A204.1 (cell line): ENCODE results near the gene MEF2C.

ENCODE experiments used
- FAIRE-seq: peaks from 2 replicates; lab custom pipeline; 2012; peaks lifted over from hg19 to GRCh38; lab: Jason Lieb, UNC

The MEF2C gene

DNA sequence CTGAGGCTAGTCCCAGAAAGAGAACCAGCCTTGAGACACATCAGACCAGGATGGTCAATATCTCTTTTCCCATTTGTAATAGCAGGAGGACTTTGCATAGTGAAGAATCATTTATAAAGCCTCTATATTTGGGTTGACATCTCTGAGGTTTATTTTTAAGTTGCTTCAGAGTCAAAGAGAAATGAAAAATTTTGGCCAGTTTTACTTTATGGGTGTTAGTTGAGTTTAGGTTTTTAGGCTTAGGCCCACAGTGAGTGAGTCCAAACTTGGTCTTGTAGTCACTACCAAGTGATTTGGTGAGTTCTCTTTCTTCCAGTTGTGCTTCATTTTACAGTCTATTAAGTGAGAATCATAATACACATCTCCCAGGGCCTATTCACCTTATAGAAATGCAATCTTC, 5.3 kb upstream of the MEF2C start:
- FAIRE-seq: no peak

DNA sequence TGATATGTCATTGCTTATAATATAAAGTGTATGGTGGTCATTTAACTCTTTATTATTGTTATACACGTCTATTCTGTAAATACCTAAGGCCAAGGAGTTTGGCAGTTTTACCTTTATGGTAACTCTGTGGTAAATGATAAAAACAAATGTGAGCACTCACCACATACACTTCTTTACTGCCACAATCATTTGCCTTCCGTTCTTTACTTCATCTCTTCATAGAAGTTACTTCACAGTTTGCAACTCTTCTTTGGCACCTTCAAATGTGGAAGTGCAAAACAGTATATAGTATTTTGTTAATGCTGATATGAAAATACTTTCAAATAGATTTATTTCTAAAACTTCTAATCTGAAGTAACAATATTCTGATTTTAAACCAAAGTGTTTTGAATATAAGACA, 4.4 kb upstream of the MEF2C start:
- FAIRE-seq: no peak

DNA sequence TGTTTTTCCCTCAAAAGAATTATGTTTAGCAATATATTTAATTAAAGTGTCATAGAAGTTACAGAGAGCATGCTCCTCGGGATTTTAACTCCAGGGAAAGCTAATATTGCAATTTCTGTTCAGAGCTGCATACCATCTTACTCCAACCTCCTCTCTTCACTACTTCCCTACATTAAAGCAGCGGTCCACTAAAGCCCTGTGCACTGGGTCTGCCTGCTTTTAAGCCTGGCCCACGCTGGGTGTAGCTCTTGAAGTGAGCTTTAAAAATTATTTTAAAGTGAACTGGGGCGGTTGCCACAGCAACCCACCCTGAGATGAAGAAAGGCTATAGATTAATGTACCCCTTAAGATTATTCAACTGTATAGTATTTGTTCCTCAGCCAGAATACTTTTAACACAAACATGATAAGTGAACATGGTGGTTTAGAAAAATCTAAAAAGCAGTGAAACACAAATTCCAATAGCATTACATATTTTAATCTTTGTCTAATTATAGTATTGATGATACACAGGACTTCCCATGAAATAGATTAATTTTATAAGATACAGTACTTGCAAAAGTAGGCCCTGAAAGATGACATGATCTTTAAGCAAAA, 3.9 kb upstream of the MEF2C start:
- no peak for FAIRE-seq

DNA sequence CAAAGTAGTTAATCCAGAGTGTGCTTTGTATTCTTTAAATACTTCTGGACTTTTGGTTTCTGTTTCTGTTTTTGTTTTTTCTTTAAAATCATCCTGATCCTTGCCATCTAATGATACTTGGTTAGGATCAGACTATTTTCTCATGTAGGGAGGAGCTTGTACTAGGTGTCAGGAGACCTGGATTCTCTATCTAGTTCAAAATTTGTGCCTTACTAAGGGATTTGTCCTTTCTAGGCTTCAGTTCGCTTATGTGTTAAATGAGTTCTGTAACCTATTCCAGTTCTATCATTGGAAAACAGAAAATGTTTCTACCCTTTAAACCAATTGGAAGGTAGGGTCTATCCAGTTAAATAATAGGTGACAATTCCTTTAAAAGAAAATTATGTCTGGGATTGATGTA, 3.3 kb upstream of the MEF2C start:
- FAIRE-seq: no peak

DNA sequence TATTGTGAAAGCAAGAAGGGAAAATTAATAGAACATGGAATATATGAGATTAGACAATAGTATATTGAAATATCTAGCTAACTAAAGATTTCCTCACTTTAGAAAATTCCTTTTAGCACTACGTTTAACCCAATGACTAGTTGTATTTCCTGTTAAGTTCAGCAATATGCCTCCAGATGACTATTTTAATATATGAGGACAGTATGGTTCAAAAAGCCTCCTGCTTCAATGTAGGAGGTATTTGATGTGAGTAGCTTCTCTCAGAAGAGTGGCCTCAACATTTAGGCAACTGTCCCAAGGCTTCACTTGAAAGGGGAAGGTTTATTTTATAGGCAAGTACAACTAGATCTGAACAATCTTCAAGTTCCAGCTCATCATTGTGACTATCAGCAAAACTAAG, 2.0 kb upstream of the MEF2C start:
- FAIRE-seq: no peak

DNA sequence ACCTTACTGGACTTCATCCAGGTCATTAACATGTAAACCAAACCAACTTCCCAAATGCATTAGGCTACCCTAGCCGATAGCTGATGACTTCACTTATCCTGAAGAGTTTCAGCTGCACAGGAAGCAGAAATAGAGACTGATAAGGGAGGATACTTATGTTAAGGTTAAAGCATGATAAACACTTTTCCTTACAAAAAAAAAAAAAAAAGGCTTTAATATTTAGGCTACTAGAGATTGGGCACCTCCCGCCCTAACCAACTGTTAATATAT, 1.6 kb upstream of the MEF2C start:
- no peak for FAIRE-seq

DNA sequence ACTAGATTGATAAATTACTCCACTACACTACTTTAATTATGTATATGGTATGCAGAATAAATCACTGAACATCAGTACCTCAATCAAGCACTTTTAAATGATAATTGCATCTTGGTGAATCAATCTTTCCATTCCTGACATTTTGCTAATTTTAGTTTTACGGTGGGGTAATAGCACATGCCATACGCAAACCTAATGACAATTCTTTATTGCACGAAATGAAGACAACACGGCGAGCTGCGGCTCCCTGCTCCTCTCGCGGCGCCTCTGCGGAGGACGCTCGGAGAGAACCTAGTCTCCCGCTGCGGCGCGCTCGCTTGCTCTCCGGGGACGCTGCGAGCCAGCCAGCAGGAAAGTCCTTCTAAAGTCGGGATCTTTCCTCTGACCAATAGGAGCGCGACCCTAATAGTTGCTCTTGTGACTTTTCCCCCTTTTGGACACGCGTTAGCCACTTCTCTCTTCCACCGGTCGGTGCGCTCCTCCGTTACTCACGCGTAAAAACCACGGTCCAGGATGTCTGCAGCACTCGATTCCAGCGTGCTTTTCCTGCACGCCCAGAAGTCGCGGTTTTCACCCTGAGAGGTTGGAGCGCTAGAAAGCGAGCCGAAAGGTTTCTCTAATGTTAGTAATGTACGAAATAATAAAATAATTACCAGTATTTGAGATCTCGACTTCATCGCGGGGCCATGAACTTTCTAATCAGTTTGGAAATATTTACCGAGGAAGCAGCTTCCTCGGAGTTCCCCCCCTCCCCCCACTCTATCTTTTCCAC, 1.0 kb upstream of the MEF2C start:
- no peak for FAIRE-seq

DNA sequence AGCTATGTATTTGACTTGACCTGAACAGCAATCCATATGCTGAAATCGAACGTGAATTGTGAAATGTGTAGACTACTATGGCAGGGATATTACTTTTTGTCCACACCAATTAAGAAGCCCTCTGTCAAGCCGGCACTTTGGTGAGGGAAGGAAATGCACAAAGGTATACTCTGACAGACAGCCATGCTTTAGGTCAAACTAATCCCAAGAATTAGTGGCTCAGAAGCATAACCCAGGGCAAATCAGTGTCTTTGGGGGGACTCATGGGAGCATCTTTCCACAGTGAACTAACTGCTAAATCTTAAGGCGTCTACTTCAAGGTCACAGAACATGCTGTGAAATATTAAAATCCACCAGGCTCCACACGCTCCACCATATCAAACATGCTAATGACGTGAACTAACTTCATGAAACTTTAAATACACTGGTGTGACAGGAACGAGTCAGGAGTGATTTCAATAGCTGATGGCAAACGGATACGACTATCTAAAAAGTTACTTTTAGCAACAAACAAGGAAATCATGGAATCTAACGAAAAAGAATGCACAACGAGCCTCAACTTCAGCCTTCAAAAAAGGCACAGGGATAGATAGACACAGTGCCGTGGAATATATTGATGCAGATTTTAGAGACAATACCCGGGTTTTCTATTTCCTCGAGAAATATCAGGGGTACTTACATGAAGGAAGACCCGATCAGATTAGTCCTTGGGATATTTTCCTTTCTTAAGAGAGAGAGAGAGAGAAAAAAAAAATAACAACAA, 527 bp downstream of the MEF2C start:
- FAIRE-seq: no peak

DNA sequence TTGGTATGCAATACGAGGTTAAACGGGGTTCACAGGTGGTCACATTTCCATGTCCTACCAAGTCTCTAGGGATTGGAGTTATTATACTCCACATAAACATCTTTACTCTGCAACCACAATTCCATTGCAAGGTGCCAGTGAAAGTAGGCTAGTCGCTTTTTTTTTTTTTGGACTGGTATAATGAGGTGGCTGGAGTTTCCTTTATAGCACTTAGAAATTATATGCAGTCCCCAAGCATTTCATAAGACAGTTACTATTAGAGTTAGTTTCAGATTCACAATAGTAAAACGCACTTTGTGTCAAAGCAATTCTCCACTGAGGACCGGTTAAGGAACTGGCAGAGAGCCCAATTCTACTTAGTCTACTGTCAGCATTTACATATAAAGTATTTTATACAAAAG, 1.4 kb downstream of the MEF2C start:
- FAIRE-seq: no peak

DNA sequence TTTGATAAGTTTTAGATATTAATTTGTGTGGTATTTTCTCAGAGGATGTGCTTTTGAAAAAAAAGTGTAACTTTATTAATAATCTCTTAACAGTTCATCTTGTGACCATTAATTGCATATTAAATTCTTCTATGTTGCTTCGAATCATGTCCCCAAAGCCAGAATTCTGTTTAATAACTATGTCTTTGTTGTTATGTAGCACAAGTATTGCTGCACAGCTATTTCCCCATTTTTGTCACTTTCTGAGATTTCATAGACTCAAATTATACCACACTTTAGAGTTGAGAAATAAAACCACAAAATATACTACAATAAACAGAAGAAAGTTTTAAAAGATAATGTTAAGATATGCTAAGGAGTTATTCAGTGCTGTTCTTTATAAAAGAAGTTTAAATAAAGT, 2.8 kb downstream of the MEF2C start:
- no peak for FAIRE-seq

DNA sequence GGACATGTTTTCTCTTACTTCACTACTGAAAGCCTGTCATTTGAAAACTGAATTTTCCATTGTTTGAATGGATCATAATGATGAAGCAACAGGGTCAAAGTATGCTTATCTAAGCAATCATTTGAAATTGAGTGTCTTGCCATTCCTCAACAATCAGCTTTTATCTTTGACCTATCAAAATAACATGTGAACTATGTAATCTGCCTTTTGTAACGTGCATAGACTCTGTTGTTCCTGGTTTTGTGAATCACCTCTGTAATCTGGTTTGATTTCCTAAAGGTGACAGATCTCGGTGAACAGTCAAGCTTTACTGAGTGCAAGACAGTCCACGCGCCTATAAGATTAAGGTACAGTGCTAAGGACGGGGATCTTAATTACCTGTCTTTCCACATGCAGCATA, 3.3 kb downstream of the MEF2C start:
- FAIRE-seq: no peak

DNA sequence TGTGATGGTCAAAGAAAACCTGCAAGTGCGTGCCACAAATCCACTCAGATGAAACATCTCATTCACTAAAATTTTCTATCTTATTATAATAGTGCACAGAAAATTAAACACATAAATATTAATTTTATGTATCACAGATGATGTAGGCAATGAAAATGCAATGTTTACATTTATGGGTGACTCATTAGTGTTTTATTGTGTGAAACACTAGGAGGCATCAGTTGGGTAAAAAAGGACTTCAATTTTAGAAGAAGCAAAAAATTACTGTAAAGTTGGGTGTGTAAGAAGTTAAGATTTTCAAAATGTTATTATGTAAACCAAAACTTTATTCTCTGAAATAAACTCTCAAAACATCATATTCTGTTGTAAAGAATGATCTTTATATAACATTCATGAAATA, 4.0 kb downstream of the MEF2C start:
- no peak for FAIRE-seq

DNA sequence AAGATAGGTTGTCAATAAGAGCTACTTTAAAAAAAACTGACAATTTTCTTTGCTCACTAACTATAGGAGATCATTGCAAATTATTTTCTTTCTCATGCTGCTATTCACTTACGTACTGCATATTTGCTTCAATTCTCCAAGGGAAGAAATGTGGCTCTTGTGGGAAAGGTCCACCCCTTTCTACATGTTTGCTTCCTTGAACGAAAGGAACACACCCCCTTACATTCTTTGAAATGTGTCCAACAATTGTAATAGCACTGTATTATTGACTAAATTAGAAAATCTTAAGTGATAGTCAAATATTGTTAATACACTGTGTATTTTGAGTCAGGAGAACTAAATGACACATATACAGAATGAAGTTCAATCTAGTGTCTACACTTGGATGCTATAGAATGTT, 5.2 kb downstream of the MEF2C start:
- no peak for FAIRE-seq

DNA sequence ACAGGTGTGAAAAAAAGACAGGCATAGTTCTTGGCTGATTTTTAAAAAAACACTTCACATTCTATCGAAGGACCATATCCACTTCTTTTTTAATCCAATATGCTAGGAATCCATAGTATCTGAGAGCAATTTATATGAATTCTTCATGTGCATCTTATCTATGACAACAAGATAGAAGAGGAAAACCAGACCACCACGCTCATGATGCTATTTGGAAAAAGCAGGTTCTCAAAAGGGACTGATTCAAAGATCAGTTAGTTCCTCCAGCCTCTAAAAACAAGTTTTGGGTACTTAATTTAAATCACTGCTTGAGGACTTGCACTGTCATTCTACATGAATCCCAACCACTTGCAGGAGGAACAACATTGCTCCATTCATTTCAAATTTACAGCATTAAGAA, 6.3 kb downstream of the MEF2C start:
- no peak for FAIRE-seq

DNA sequence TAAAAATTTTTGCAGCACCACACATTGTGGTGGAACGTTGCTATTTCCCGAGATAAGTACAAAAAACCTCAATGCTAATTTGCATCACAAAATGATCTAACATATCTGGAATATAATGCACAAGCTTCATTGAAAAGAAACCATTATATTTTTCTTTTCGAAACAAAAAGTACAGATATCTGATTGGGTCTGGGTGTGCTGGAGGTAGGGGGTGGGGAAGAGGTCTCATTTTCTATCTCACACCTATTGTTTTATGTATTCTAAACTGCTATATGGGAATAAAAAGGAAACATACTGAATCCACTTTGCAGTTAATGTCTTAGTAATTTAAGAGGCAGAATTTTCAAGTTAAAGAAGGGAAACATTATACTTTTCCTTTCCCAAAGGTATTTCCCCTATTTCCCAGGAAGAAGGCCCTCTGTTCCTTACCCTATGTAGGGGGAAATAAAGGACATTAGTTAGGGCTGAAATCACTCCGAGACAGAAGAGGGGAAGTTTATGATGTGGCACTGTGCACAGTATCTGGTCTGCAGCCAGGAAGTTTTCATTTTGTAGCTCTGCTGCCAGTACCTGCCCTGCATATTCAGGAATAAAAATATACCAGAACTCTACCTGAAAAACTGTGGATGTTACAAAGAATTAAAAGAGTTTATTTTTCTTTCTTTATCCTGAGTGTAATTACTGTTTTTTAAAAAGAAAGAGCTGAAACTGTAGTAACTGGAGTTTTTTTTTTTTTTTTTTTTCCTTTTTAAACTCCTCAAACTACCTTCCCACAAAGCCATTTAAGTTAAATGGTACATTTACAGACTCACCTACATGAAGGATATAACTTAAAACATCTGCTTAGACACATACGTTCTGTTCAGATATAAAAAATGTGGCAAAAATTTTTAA, 7.4 kb downstream of the MEF2C start:
- no peak for FAIRE-seq

DNA sequence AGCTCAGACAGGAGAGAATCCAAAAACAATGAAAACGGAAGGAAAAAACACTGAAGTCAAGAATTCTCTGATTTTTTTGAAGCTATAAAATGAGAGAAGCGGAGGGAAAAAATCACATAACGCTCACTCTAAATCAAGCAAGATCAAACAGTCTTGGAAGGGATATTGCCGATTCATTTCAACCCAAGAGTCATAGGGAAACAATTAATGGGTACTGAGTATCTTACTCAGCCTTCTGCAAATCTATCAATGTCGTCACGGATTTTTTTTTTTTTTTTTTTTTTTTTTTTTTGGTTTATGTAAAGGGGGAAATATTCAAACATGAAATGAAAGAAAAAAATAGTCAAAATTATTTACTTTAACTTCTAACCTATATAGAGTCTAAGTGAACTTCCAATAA, 9.5 kb downstream of the MEF2C start:
- no peak for FAIRE-seq

DNA sequence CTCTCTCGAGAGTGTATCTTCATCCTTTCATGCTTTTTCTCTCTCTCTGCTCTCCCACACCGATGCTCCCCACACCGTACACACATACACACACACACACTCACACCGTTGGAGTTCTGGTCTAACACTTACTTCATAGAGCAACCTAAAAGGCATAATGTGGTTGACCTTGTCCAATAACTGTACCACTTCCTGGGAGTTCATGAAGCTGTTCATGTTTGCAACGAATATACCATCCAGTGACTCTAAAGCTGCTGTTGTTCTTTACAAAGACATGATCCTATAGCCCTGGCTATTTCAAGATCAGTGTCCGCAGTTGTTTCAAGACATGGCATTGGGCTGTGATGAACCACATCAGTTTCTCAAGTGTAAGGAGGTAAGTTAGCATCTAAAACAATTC, 10.0 kb downstream of the MEF2C start:
- FAIRE-seq: no peak

DNA sequence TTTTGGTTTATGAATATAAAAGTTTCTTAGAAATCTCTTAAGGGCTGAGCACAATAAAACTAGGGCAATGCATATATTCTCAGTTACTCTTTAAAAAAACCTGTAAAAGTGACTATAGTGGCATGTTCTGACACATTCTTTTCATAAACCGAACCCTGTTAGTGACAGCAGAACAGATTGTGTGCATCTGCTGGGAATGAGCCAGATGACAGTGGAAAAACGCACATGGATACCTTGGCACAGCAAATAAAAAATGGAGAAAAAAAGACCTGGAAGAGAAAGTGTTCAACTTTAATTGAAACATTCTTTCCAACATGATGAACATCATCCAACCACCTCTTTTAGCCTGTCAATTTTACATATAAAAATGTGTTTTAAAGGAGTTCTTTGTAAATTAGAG, 12.7 kb downstream of the MEF2C start:
- no peak for FAIRE-seq

DNA sequence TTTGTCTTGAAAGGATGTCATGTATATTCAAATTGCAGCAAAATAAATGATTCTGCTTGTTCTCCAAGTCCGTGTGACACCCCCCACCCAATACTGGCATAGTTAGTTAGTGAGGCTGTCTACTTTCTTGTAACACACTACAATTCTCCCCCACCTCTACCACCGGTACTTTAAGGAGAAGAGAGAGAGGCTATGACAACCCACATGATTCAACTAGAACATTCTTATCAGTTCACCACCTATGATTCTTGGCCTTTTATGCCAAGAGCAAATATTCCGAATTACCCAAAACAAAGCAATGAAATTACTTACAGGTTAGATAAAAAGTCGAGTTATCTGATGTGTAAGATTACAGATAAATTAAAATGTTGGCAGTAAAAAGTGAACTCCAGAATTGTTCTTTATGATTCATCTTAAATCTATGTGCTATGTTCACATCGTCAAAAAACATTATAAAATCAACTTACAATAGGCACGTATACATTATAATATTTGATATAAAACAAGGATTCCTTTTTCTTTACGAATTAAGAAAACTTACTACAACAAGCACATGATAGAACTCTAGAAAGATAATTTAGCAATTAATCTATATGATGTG, 14.4 kb downstream of the MEF2C start:
- FAIRE-seq: no peak

DNA sequence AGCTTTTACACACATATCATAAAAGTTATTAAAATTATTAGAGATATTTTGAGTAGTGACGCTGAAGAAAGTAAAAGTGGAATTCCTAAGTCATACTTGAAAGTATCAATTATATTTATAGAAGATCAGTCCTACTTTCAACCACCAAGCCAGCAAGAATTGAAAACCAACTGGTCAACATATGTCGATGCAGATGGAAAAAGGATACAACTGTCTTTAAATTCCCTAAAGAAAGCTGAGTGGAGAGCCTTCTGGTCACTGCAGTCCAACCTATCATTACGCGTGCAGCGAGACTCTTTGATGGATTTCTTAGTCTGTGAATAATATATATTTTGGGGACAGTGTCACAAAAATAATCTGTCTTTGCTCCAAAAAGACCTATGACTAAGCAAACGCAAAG, 15.3 kb downstream of the MEF2C start:
- no peak for FAIRE-seq

DNA sequence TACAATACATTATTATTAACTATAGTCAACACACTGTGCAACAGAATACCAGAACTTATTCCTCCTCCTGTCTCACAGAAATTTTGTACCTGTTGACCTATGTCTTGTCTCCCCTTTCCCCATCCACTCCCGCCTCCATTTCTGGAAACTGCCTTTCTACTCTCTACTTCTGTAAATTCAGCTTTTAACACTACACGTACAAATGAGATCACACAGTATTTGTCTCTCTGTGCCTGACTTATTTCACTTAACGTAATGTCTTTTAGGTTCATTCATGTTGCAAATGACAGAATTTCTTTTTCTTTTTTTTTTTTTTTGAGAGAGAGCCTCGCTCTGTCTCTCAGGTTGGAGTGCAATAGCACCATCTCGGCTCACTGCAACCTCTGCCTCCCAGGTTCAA, 19.5 kb downstream of the MEF2C start:
- FAIRE-seq: no peak

DNA sequence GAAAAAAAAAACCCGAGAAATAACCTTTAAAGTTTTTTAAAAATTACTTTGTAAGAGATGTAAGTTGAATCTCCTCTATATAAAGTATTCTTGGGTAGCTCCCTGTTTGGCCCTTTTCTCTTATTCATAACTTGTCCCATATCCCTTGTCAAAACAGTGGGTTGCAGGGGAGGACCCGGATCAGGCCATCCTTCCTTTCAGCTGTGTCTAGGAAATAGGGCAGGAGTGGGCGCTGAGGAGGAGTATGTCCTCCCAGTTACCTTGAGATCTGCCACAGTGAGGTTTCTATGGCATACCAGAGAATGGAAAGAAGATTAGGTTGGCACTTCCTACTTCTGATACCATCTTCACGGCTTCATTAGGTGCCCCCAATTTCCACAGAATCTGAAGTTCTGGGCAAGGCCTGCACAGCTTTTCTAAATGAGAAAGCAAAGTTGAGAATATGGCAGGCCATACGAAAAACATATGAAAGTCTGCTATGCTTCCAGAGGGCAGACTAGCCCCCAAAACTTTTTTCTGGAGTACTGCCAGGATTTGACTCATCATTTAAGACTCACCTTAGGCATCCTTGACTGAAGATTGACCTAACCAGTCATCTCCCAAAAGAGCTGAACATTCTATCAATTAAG, 20.3 kb downstream of the MEF2C start:
- no peak for FAIRE-seq
